ENCODE data around the gene BARHL2. TPM values are rescaled to one million over a fixed set of nuclear protein-coding genes. Genes with fewer than 3 reads are reported as not detected.

Gene BARHL2
- total RNA-seq, 1 experiment from 2014 or later: not detected

GRCh38 chr1:90712915-90713730, 4.0 kb downstream of the BARHL2 start:
- TF ChIP-seq, protein P1, sequence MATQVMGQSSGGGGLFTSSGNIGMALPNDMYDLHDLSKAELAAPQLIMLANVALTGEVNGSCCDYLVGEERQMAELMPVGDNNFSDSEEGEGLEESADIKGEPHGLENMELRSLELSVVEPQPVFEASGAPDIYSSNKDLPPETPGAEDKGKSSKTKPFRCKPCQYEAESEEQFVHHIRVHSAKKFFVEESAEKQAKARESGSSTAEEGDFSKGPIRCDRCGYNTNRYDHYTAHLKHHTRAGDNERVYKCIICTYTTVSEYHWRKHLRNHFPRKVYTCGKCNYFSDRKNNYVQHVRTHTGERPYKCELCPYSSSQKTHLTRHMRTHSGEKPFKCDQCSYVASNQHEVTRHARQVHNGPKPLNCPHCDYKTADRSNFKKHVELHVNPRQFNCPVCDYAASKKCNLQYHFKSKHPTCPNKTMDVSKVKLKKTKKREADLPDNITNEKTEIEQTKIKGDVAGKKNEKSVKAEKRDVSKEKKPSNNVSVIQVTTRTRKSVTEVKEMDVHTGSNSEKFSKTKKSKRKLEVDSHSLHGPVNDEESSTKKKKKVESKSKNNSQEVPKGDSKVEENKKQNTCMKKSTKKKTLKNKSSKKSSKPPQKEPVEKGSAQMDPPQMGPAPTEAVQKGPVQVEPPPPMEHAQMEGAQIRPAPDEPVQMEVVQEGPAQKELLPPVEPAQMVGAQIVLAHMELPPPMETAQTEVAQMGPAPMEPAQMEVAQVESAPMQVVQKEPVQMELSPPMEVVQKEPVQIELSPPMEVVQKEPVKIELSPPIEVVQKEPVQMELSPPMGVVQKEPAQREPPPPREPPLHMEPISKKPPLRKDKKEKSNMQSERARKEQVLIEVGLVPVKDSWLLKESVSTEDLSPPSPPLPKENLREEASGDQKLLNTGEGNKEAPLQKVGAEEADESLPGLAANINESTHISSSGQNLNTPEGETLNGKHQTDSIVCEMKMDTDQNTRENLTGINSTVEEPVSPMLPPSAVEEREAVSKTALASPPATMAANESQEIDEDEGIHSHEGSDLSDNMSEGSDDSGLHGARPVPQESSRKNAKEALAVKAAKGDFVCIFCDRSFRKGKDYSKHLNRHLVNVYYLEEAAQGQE (IDR thresholded peaks at IDR 0.05; ENCODE audit: low read depth): no peak
- TF ChIP-seq SIN3A (IDR thresholded peaks at IDR 0.05; ENCODE audit: low read depth) (no peak), FOSL1 (IDR thresholded peaks at IDR 0.05; ENCODE audit: low read depth) (no peak), SP1 (IDR thresholded peaks at IDR 0.05; ENCODE audit: low read depth) (no peak), YY1 (IDR thresholded peaks at IDR 0.05; ENCODE audit: extremely low read depth, insufficient replicate concordance, low read depth, low read length) (no peak), SRF (IDR thresholded peaks at IDR 0.05; ENCODE audit: low read depth) (no peak), RAD21 (IDR thresholded peaks at IDR 0.05; ENCODE audit: low read depth) (no peak), ZNF274 (IDR thresholded peaks at IDR 0.05; ENCODE audit: low read depth, low read length) (no peak), ATF3 (IDR thresholded peaks at IDR 0.05) (no peak), POLR2AphosphoS5 (IDR thresholded peaks at IDR 0.05; ENCODE audit: low read depth, low read length) (no peak), EZH2phosphoT487 (IDR thresholded peaks at IDR 0.05; ENCODE audit: borderline replicate concordance) (no peak), CBX3 (IDR thresholded peaks at IDR 0.05; ENCODE audit: low read depth) (no peak), POLR2A (IDR thresholded peaks at IDR 0.05; ENCODE audit: borderline replicate concordance, extremely low read depth, insufficient read depth, insufficient read length) (no peak), ELF1 (IDR thresholded peaks at IDR 0.05; ENCODE audit: borderline replicate concordance, low read depth) (no peak), EZH2 (IDR thresholded peaks at IDR 0.05) (no peak), MAX (IDR thresholded peaks at IDR 0.05) (no peak), ZFX (IDR thresholded peaks at IDR 0.05) (no peak)
- TF ChIP-seq, protein P2, sequence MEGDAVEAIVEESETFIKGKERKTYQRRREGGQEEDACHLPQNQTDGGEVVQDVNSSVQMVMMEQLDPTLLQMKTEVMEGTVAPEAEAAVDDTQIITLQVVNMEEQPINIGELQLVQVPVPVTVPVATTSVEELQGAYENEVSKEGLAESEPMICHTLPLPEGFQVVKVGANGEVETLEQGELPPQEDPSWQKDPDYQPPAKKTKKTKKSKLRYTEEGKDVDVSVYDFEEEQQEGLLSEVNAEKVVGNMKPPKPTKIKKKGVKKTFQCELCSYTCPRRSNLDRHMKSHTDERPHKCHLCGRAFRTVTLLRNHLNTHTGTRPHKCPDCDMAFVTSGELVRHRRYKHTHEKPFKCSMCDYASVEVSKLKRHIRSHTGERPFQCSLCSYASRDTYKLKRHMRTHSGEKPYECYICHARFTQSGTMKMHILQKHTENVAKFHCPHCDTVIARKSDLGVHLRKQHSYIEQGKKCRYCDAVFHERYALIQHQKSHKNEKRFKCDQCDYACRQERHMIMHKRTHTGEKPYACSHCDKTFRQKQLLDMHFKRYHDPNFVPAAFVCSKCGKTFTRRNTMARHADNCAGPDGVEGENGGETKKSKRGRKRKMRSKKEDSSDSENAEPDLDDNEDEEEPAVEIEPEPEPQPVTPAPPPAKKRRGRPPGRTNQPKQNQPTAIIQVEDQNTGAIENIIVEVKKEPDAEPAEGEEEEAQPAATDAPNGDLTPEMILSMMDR (IDR thresholded peaks at IDR 0.05 in 2 of 3, conservative IDR thresholded peaks at IDR 0.05 in 1 of 3; ENCODE audit: borderline replicate concordance in 1 of 3, insufficient read depth in 1 of 3, low read depth in 2 of 3, low read length in 2 of 3): no peak
- Histone ChIP-seq H3K4me1 (ENCODE audit: control insufficient read depth in 1 of 2, insufficient read depth in 2 of 2, low read length in 2 of 2) (no peaks in the 10 kb centered on the region), H3K9ac (ENCODE audit: low read length) (no peak overlapping the region), H3K9me2 (ENCODE audit: insufficient read depth) (no peaks in the 10 kb centered on the region), H3K4me3 (replicated peaks in 1 of 2; ENCODE audit: low read depth in 1 of 2, low read length in 2 of 2) (no peak overlapping the region), H3K27ac (ENCODE audit: low read depth, low read length) (no peak overlapping the region), H3K4me2 (ENCODE audit: low read length) (no peak overlapping the region), H3K79me2 (ENCODE audit: insufficient read depth, low read length) (no peaks in the 10 kb centered on the region), H4K20me1 (ENCODE audit: insufficient read depth) (no peaks in the 10 kb centered on the region), H2AFZ (ENCODE audit: low read depth, low read length, poor library complexity, severe bottlenecking) (no peak overlapping the region), H3K36me3 (ENCODE audit: control insufficient read depth in 1 of 2, insufficient read depth in 2 of 2, low read length in 2 of 2) (no peaks in the 10 kb centered on the region), H3K27me3 (ENCODE audit: insufficient read depth, low read length) (peaks cover 34% of the 10 kb centered on the region), H3K9me3 (ENCODE audit: control insufficient read depth in 1 of 2, insufficient read depth in 1 of 2, low read depth in 1 of 2, low read length in 2 of 2) (no peaks in the 10 kb centered on the region)
- BruUV-seq (replicated peaks): no TSS peak
- DNase-seq (ENCODE audit: low read depth, low spot score): no peak
- CTCF ChIA-PET: no interaction called here
- RAD21 ChIA-PET (ENCODE audit: low non-redundant PET in 1 of 2, low total read pairs in 2 of 2, uncharacterized antibody in 2 of 2, unreplicated experiment in 2 of 2): no interaction called here
- no peak for ATAC-seq
- POLR2A ChIA-PET: no interaction called here
- intact Hi-C loops (cut with micrococcal nuclease): no loop called here
